Endodermal cell (in vitro differentiated cells): ENCODE data around the gene DYNC1I2. TPM values are rescaled to one million over a fixed set of nuclear protein-coding genes. Genes with fewer than 3 reads are reported as not detected.

ENCODE experiments used
- DNase-seq: peaks from one replicate; pipeline ENCODE4 v3.0.0-alpha.2; 2017
- H3K27ac ChIP-seq: 2 replicates; pipeline ENCODE4 v1.5.1; 2013; ENCODE audit warnings: mild to moderate bottlenecking, low read depth, low read length, moderate library complexity
- H3K27me3 ChIP-seq: 2 replicates; pipeline ENCODE4 v1.6.1; 2013; ENCODE audit warnings: mild to moderate bottlenecking, low read length, moderate library complexity; ENCODE audit not compliant: insufficient read depth, control insufficient read depth, poor library complexity, severe bottlenecking
- H3K36me3 ChIP-seq: 2 replicates; pipeline ENCODE4 v1.7.0; 2013; ENCODE audit warnings: mild to moderate bottlenecking, low read length, moderate library complexity; ENCODE audit not compliant: control insufficient read depth, insufficient read depth
- H3K4me1 ChIP-seq: one replicate; pipeline ENCODE4 v1.7.0; 2013; ENCODE audit warnings: low read length; ENCODE audit not compliant: control insufficient read depth, insufficient read depth
- H3K4me3 ChIP-seq: 2 replicates; pipeline ENCODE4 v1.5.1; 2013; ENCODE audit warnings: mild to moderate bottlenecking, low read length, moderate library complexity
- H3K9ac ChIP-seq: 2 replicates; pipeline ENCODE4 v1.6.1; 2013; ENCODE audit warnings: mild to moderate bottlenecking, low read length, moderate library complexity; ENCODE audit not compliant: poor library complexity, severe bottlenecking; ENCODE audit errors: extremely low read depth
- H3K9me3 ChIP-seq: 2 replicates; pipeline ENCODE4 v1.6.1; 2013; ENCODE audit warnings: mild to moderate bottlenecking, low read length, moderate library complexity; ENCODE audit not compliant: control insufficient read depth
- H3K27ac Mint-ChIP-seq: 2 replicates; pipeline ENCODE4 v1.8.0; 2020; ENCODE audit warnings: mixed read lengths
- H3K27me3 Mint-ChIP-seq: 2 replicates; pipeline ENCODE4 v1.8.0; 2021; ENCODE audit warnings: mild to moderate bottlenecking, mixed read lengths; ENCODE audit not compliant: insufficient read depth
- H3K36me3 Mint-ChIP-seq: 2 replicates; pipeline ENCODE4 v1.8.0; 2020; ENCODE audit warnings: low read depth, mixed read lengths
- H3K4me1 Mint-ChIP-seq: 2 replicates; pipeline ENCODE4 v1.8.0; 2020; ENCODE audit warnings: mixed read lengths
- H3K4me3 Mint-ChIP-seq: 2 replicates; pipeline ENCODE4 v1.8.0; 2020; ENCODE audit warnings: mild to moderate bottlenecking, moderate library complexity, mixed read lengths
- H3K9me3 Mint-ChIP-seq: 2 replicates; pipeline ENCODE4 v1.8.0; 2020; ENCODE audit warnings: mild to moderate bottlenecking, mixed read lengths
- CTCF ChIP-seq: fragments of 200-600 bp; sonication (generic); conservative IDR thresholded peaks from 2 replicates; pipeline ENCODE4 v1.5.0; 2021; ENCODE audit warnings: antibody characterized with exemption, mild to moderate bottlenecking
- WGBS, 2 experiments: methylation state at CpG; one replicate each; pipeline versions ENCODE4 v1.1.5 to v1.1.7; 2013; ENCODE audit warnings: missing lambda C conversion rate in 2 of 2, mixed read lengths in 1 of 2; ENCODE audit not compliant: insufficient coverage in 1 of 2, insufficient read length in 1 of 2; 5-methylcytosine and 5-hydroxymethylcytosine counted together
- total RNA-seq, 2 donors: library from RNA; stranded (reverse); fragmentation: NEBNext Ultra II Directional in 1 of 2; extraction: Animal tissue kit (Norgen Biotek cat#: 25700) in 1 of 2; gene quantifications; 2 replicates in 1 of 2; 3 replicates in 1 of 2; pipeline ENCODE4 v1.2.1, GENCODE V29; 2021

Gene DYNC1I2
- total RNA-seq, 2 donors from 2014 or later: 98.5 to 99.4 TPM

- no peak for DNase-seq
- TF ChIP-seq CTCF: no peak
- H3K4me1 ChIP-seq: no peaks in the 10 kb centered on the region
- no peaks in the 10 kb centered on the region for H3K36me3 ChIP-seq
- Mint-ChIP-seq H3K4me3 (no peak overlapping the region), H3K27ac (no peak overlapping the region), H3K27me3 (no peaks in the 10 kb centered on the region), H3K9me3 (no peaks in the 10 kb centered on the region), H3K36me3 (no peaks in the 10 kb centered on the region), H3K4me1 (peaks cover 8% of the 10 kb centered on the region)
- 93 to 100% methylated on average over 1 to 7 of the region's 7 CpGs for WGBS, 2 experiments
- H3K9me3 ChIP-seq: no peaks in the 10 kb centered on the region
- no peak overlapping the region for H3K27ac ChIP-seq
- no peak overlapping the region for H3K4me3 ChIP-seq
- H3K9ac ChIP-seq: no peak overlapping the region
- no peaks in the 10 kb centered on the region for H3K27me3 ChIP-seq
Measured at GRCh38 chr2:171671867-171672266, 15.4 kb upstream of the DYNC1I2 start.

GRCh38 chr2:171673905-171674304, 13.4 kb upstream of the DYNC1I2 start:
- TF ChIP-seq CTCF: no peak
- H3K4me3 Mint-ChIP-seq: no peak overlapping the region
- H3K27me3 Mint-ChIP-seq: no peaks in the 10 kb centered on the region
- H3K9ac ChIP-seq: no peak overlapping the region
- H3K36me3 ChIP-seq: no peaks in the 10 kb centered on the region
- H3K4me1 Mint-ChIP-seq: peaks cover 8% of the 10 kb centered on the region
- H3K4me1 ChIP-seq: no peaks in the 10 kb centered on the region
- no peak for DNase-seq
- H3K4me3 ChIP-seq: no peak overlapping the region
- no peaks in the 10 kb centered on the region for H3K36me3 Mint-ChIP-seq
- 100% methylated on average over 1 of the region's 1 CpG for WGBS, 2 experiments
- no peaks in the 10 kb centered on the region for H3K9me3 Mint-ChIP-seq
- H3K27ac ChIP-seq: no peak overlapping the region
- H3K9me3 ChIP-seq: no peaks in the 10 kb centered on the region
- no peak overlapping the region for H3K27ac Mint-ChIP-seq
- no peaks in the 10 kb centered on the region for H3K27me3 ChIP-seq

GRCh38 chr2:171675810-171676345, 11.4 kb upstream of the DYNC1I2 start:
- peaks cover 10% of the 10 kb centered on the region for H3K4me1 Mint-ChIP-seq
- Histone ChIP-seq H3K4me3 (no peak overlapping the region), H3K4me1 (no peaks in the 10 kb centered on the region), H3K27ac (no peak overlapping the region), H3K9me3 (no peaks in the 10 kb centered on the region), H3K36me3 (no peaks in the 10 kb centered on the region), H3K9ac (no peak overlapping the region), H3K27me3 (no peaks in the 10 kb centered on the region)
- no peak overlapping the region for H3K27ac Mint-ChIP-seq
- WGBS, 2 experiments: 88 to 96% methylated on average over 3 to 7 of the region's 7 CpGs
- no peaks in the 10 kb centered on the region for H3K9me3 Mint-ChIP-seq
- H3K4me3 Mint-ChIP-seq: no peak overlapping the region
- TF ChIP-seq CTCF: no peak
- H3K27me3 Mint-ChIP-seq: no peaks in the 10 kb centered on the region
- H3K36me3 Mint-ChIP-seq: no peaks in the 10 kb centered on the region
- peak; percentile 51 for DNase-seq
